NCI-H2081 treated with DMSO at 0.1 percent for 48 hours (cell line): ENCODE results near the gene PIP5KL1.

Source experiments
- DNase-seq: peaks from one replicate; lab custom pipeline; 2025; lab: John Stamatoyannopoulos, UW

Gene PIP5KL1

GRCh38 chr9:127873223-127873691, 57.3 kb downstream of the PIP5KL1 start:
- no peak for DNase-seq

- no peak for DNase-seq
These were observed 58.0 kb downstream of the PIP5KL1 start for GRCh38 chr9:127872369-127873222.

- DNase-seq = no peak
These were observed 59.0 kb downstream of the PIP5KL1 start for GRCh38 chr9:127871531-127871930.

- no peak for DNase-seq
These were observed 59.7 kb downstream of the PIP5KL1 start for GRCh38 chr9:127870887-127871286.
